DMS 273 treated with DMSO at 0.1 percent for 48 hours (cell line): Measurements from ENCODE around the gene SLC25A26.

Source experiments
- DNase-seq: peaks from one replicate; lab custom pipeline; 2025; lab: John Stamatoyannopoulos, UW

The SLC25A26 gene

GRCh38 chr3:66227051-66227450 is 6.2 kb downstream of the SLC25A26 start:
- DNase-seq = no peak

- DNase-seq = no peak
These were observed 7.1 kb downstream of the SLC25A26 start for GRCh38 chr3:66227915-66228314.

GRCh38 chr3:66228707-66229106 is 7.9 kb downstream of the SLC25A26 start:
- no peak for DNase-seq

- DNase-seq = no peak
These were observed 9.1 kb downstream of the SLC25A26 start for GRCh38 chr3:66229931-66230330.

- no peak for DNase-seq
These were observed 12.2 kb downstream of the SLC25A26 start for GRCh38 chr3:66233033-66233432.

GRCh38 chr3:66236281-66236680 is 15.5 kb downstream of the SLC25A26 start:
- DNase-seq = no peak

GRCh38 chr3:66237552-66237951 is 16.8 kb downstream of the SLC25A26 start:
- DNase-seq = no peak

- DNase-seq = no peak
These were observed 18.8 kb downstream of the SLC25A26 start for GRCh38 chr3:66239513-66240123.

DNA sequence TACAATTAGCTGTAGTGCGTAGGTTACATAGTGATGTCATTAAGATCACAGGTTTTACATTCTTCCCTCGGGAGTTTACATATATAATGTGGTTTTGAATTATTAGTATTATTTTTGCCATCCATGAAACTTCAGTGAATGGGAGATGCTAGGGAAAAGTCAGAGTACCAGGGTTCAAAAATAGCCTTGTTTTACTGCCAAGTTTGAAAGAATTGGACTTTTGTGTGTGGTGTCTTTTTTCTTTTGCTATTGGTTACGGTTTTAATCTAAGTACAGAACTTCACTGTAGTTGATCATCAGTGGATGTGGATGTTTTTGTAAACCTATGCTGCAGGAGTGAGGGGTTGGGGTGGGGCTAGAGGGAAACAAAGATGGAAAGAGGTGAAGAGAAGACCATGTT is 20.7 kb downstream of the SLC25A26 start:
- DNase-seq = no peak

DNA sequence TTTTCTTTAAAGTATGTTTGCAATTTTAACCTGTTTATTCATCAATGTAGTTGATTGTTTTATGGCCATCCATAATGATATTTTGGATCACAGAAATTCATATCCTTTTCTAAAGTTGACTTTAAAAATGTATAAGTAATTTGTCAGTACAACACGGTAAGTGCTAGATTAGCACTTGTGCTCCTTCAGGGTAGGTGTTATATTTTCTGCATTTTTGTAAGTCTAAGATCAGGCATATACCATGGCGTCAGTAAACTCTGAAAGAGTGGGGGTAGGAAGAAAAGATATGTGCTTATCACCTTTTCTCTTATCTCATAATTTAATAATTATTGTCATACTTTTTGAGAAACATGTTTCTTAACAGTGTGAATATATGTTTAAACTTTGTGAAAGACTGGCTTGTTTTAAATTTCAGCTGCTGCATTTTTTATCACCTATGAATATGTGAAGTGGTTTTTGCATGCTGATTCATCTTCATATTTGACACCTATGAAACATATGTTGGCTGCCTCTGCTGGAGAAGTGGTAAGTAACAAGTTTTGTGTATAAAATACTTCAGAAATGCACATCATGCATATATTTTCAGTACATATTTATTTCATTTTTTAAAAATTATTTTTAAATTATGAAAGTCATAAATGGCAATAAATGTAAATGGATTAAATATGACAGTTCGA is 22.1 kb downstream of the SLC25A26 start:
- no peak for DNase-seq

- DNase-seq = no peak
These were observed 27.8 kb downstream of the SLC25A26 start for GRCh38 chr3:66248641-66249040.

- DNase-seq = no peak
These were observed 33.2 kb downstream of the SLC25A26 start for GRCh38 chr3:66253790-66254620.

- DNase-seq = no peak
These were observed 35.1 kb downstream of the SLC25A26 start for GRCh38 chr3:66255865-66256264.

- DNase-seq = no peak
These were observed 36.0 kb downstream of the SLC25A26 start for GRCh38 chr3:66256806-66257205.

DNA sequence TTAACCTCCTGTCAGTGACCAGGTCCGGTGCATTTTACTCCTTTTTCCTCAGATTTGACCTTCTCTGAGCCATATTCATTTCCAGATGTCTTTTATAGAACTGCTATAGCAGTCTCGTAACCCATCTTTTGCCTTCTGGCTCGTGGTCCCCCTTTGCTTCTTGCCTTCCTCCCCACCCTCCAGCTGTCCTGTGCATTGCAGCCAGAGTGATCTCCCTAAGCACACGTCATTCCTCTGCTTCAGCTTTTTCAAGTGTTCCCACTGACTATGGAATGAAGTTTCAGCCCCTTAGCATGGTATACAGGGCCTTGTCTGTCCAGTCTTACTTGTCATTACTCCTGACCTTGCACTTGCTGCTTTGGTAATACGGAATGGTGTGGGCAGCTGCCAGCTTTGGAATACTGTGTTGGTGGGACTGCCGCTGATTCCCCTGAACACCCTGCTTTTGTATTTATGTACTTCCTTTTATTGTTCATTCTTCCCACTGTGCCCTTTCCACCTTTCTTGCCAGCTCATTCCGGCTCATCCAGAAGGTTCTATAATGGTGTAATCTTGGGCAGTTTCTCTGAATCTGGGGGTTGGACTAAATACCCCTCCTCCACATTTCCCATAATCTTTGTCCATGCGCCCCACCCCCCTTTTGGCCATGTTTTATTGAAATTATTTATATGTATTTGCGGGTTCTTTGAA is 38.9 kb downstream of the SLC25A26 start:
- no peak for DNase-seq

DNA sequence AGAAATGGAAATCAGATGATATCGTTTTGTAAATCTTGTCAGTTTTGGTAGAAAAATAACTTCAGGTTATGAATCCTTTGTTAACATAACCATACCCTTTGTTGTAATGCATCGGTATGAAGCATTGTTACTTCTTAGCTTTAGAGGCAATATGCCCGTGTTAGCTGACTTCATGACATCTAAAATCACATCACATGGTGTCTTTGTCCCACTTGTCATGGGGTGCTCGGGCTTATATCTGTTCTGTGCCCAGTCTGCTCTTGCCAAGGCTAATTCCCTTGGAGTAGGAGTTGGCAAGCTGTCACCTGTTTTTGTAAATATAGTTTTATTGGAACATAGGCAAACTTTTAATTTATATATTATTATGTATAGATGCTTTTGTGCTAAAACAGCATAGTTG is 39.6 kb downstream of the SLC25A26 start:
- DNase-seq = no peak

GRCh38 chr3:66261355-66261754 is 40.6 kb downstream of the SLC25A26 start:
- DNase-seq = no peak

DNA sequence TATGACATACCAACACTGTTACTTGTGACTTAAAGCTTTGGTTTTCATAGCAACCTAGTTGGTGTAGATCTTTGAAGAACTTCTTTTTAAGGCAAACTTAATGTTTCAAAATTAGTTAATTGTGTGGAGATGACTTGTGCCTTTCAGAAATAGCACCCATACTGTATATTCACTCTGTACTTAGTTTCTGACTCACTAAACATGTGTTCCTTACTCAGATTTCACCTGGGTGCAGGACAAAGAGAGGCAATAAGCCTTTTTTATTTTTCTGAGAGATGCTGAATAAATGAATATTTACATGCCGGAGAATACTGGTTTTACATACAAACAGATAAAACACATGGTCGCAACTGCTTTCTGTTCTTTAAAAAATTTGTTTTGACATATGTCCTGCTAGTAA is 44.8 kb downstream of the SLC25A26 start:
- DNase-seq = no peak

GRCh38 chr3:66266551-66266950 is 45.8 kb downstream of the SLC25A26 start:
- DNase-seq = no peak

DNA sequence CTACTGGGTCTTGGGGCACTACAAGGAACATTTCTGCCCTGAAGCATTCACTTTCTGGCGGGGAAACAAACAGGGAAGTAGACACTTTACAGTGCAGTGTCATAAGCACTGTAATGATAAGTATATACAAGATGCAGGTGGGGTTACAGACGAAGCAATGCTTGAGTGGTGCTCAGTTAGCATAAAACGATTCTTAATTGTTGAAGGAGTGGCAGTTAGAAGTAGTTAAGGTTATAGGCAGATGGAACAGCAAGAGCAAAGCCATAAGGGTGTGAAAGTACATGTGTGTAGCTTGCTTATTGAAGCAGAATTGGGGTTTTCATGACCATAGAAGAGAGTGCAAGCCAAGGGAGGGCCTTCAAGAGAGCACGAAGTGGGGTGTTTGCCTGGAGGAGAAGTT is 46.2 kb downstream of the SLC25A26 start:
- DNase-seq = no peak

- DNase-seq = no peak
These were observed 47.1 kb downstream of the SLC25A26 start for GRCh38 chr3:66267906-66268305.

DNA sequence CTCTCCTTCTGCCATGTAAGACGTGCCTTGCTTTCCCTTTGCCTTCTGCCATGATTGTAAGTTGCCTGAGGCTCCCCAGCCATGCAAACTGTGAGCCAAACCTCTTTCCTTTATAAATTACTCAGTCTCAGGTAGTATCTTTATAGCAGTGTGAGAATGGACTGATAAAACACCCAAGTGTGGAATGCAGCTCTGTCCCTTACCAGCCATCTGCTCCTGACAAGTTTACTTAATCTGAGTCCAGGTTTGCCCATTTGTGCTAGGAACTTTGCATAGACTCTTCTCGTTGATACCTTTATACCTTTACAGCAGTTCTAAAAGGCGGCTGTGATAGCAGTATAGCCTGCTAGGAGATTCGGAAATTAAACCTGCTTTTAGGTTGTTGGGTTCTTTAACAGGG is 48.1 kb downstream of the SLC25A26 start:
- DNase-seq = no peak

GRCh38 chr3:66269411-66269810 is 48.6 kb downstream of the SLC25A26 start:
- no peak for DNase-seq
